ENCODE results near the gene DNAJB6. TPM values are rescaled to one million over a fixed set of nuclear protein-coding genes. Genes with fewer than 3 reads are reported as not detected.

Gene DNAJB6
- polyA plus RNA-seq, 1 experiment = 188 TPM

DNA sequence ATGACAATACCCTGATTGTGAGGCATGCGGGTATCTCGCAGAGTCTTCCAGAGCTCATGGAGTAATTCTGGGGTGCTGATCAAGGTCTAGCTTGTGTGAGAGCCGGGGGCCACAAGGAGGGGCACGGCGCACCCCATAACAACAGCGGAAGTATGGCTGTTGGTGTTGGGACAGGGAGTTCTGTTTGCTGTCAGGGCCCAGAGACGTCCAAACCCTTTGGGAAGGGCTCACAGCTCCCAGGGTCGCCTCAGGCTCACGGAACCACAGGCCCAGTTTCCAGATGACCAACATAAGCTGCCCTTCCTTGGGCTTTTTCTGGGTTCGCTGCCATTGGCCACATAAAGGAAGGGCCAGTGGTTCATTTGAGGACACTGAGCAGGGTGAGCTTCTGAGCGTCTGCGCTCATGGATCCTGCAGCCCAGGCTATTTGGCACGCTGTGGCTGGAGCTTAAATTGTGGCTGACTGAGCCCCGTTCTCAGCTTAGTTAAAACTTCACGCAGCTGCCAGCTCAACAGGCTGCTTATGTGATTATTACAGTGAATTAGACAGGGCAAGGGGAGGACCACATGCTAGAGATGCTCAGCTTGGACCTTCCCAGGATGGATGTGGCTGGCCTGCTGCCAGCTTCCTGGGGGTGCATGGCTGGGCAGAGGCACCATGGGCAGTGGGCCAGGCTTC lies 92.3 kb downstream of the DNAJB6 start:
- no peaks in the 10 kb centered on the region; the same call in 1 of the 2 replicates for H3K9me3 ChIP-seq (ENCODE audit: control insufficient read depth, insufficient read depth, low read length)
- no peak for DNase-seq (ENCODE audit: low read depth, low spot score)
- ChIA-PET CTCF (no interaction called here), POLR2A (no interaction called here)
- H3K27ac ChIP-seq (ENCODE audit: low read depth, low read length) = no peak overlapping the region
- no peak overlapping the region for H3K4me3 ChIP-seq (ENCODE audit: low read depth, low read length)
- TF ChIP-seq, protein P1, sequence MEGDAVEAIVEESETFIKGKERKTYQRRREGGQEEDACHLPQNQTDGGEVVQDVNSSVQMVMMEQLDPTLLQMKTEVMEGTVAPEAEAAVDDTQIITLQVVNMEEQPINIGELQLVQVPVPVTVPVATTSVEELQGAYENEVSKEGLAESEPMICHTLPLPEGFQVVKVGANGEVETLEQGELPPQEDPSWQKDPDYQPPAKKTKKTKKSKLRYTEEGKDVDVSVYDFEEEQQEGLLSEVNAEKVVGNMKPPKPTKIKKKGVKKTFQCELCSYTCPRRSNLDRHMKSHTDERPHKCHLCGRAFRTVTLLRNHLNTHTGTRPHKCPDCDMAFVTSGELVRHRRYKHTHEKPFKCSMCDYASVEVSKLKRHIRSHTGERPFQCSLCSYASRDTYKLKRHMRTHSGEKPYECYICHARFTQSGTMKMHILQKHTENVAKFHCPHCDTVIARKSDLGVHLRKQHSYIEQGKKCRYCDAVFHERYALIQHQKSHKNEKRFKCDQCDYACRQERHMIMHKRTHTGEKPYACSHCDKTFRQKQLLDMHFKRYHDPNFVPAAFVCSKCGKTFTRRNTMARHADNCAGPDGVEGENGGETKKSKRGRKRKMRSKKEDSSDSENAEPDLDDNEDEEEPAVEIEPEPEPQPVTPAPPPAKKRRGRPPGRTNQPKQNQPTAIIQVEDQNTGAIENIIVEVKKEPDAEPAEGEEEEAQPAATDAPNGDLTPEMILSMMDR (IDR thresholded peaks at IDR 0.05; ENCODE audit: low read depth, low read length) = no peak
- H3K27me3 ChIP-seq (ENCODE audit: control insufficient read depth, insufficient read depth, low read length) = no peaks in the 10 kb centered on the region

DNA sequence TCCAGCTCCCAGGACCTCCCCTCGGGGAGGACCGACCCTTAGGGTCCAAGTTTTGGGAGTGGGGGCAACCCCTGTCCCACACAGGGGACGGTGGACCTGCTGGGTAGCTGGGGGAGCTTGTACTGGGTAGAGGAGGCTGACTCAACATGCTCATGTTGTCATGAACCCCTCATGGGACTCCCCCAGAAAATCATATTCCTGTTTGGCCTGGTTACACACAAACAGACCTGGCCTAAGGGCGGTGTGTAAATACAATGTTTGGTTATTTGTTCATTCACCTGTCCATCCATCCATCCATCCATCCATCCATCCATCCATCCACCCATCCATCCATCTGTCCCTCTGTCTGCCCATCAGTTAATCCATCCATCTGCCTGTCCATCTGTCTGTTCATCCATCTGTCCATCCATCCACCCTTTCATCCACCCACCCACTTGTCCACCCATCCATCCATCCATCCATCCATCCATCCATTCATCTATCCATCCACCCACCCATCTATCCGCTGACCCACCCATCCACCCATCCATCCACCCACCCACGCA lies 92.9 kb downstream of the DNAJB6 start:
- POLR2A ChIA-PET = no interaction called here
- DNase-seq (ENCODE audit: low read depth, low spot score) = no peak
- Histone ChIP-seq H3K27ac (ENCODE audit: low read depth, low read length) (no peak overlapping the region), H3K27me3 (ENCODE audit: control insufficient read depth, insufficient read depth, low read length) (no peaks in the 10 kb centered on the region), H3K4me3 (ENCODE audit: low read depth, low read length) (no peak overlapping the region), H3K9me3 (ENCODE audit: control insufficient read depth, insufficient read depth, low read length) (no peaks in the 10 kb centered on the region; the same call in 1 of the 2 replicates)
- TF ChIP-seq, protein P1 (IDR thresholded peaks at IDR 0.05; ENCODE audit: low read depth, low read length) = no peak
- CTCF ChIA-PET = no interaction called here

DNA sequence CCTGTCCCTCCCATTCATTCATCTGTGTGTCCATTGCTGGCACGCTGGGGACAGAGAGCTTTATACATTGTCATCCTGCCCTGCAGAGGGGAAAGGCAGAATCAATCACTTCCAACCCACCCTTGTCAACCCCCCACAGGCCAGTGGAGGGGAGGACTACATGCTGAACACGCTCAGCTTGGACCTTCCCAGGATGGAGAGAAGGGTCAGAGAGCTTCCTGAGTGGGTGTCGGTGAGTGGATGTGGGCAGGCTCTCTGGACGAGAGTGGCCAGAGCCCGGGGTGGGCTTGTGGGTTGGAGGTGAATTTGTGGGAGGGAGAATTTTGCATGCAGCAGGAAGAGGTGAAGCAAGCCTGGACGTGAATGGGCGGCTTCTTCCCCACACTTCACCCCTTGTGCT lies 93.9 kb downstream of the DNAJB6 start:
- TF ChIP-seq, protein P1 (IDR thresholded peaks at IDR 0.05; ENCODE audit: low read depth, low read length) = no peak
- ChIA-PET CTCF (no interaction called here), POLR2A (no interaction called here)

DNA sequence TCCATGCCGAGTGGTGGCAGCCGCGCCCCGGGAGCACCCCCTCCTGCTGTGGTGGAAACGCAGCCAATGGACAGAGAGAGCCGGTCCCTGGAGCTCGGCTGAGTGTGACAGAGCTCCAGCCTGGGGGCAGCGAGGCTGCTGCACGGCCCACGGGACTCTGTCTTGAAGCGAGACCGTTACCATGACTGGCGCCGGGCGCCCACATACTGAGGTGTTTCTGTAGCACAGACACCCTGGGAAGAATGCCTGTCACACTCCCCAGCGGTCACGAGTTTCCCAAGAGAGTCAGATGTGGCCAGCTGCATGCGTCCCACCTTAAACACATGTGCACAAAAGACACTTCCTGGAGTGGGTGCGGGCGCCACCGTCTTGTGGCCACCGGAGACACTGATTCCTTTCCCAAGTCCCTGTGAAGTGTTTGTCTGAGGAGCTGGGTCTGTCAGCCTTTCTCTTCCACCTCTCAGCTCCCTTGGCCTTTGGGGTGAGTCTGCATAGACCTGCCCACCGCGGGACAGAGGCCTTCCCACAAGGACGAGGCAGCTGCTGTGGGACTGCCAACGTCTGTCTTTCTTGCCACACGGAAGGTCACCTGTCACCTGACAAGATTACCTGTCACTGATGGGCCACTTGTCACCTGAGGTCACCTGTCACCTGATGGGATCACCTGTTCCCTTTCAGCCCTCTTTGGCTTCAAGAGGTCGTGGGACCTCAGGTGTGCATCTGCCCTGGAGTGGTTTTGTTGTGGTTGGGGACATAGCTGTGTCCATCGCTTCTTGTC lies 94.6 kb downstream of the DNAJB6 start:
- Histone ChIP-seq H3K27me3 (ENCODE audit: control insufficient read depth, insufficient read depth, low read length) (no peaks in the 10 kb centered on the region), H3K27ac (ENCODE audit: low read depth, low read length) (no peak overlapping the region), H3K9me3 (ENCODE audit: control insufficient read depth, insufficient read depth, low read length) (no peaks in the 10 kb centered on the region; the same call in 1 of the 2 replicates), H3K4me3 (ENCODE audit: low read depth, low read length) (no peak overlapping the region)
- ChIA-PET CTCF (interaction anchor here (0.6 kb wide), 1 partner anchor 81 kb away, joined by 6 read pairs; no protein-coding TSS in a partner anchor), POLR2A (no interaction called here)
- DNase-seq (ENCODE audit: low read depth, low spot score) = no peak
- TF ChIP-seq, protein P1 (IDR thresholded peaks at IDR 0.05; ENCODE audit: low read depth, low read length) = no peak

More for the DNA sequence above, 93.9 kb downstream of the DNAJB6 start:
- H3K9me3 ChIP-seq (ENCODE audit: control insufficient read depth, insufficient read depth, low read length) = no peaks in the 10 kb centered on the region; the same call in 1 of the 2 replicates
- H3K4me3 ChIP-seq (ENCODE audit: low read depth, low read length) = no peak overlapping the region
- no peak for DNase-seq (ENCODE audit: low read depth, low spot score)
- H3K27ac ChIP-seq (ENCODE audit: low read depth, low read length) = no peak overlapping the region
- H3K27me3 ChIP-seq (ENCODE audit: control insufficient read depth, insufficient read depth, low read length) = no peaks in the 10 kb centered on the region
